ENCODE data around the gene JPH2. TPM values are rescaled to one million over a fixed set of nuclear protein-coding genes. Genes with fewer than 3 reads are reported as not detected.

Gene JPH2
- total RNA-seq, 1 experiment from 2014 or later = 0.81 TPM

DNA sequence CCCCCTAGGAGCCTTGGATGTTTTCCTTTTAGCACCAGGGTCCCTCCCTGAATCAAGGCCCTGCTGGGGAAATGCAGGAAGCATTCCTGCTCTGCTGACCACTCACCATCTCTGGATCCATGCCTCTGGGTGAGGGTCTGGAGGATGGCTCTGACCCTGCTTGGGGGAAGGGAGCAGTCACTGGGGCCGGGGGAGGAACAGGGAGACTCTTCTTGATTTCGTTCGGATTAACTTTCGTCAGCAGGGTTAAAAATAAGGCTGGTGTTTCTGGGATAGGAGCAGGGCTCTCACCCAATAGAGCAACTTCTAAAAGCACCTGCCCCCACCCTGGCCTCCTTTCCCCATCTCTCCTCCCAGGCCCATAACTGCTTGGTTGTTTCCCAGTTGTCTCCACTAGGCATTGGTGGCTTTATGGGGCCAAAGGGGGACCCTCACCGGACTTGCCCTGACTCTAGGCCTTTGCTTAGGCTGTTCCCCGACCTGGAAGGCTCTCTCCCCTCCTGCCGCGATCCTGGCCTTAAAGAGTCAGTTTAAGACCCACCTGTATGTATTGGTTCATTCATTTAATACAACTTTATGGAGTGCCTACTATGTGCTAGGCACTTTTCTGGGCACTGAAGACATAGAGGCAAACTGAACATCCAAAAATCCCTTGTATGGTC is 63.0 kb downstream of the JPH2 start (continued):
- TF ChIP-seq NR1H2 (CRISPR knock-in tag; IDR thresholded peaks at IDR 0.05) = no peak
- TF ChIP-seq, protein P1, sequence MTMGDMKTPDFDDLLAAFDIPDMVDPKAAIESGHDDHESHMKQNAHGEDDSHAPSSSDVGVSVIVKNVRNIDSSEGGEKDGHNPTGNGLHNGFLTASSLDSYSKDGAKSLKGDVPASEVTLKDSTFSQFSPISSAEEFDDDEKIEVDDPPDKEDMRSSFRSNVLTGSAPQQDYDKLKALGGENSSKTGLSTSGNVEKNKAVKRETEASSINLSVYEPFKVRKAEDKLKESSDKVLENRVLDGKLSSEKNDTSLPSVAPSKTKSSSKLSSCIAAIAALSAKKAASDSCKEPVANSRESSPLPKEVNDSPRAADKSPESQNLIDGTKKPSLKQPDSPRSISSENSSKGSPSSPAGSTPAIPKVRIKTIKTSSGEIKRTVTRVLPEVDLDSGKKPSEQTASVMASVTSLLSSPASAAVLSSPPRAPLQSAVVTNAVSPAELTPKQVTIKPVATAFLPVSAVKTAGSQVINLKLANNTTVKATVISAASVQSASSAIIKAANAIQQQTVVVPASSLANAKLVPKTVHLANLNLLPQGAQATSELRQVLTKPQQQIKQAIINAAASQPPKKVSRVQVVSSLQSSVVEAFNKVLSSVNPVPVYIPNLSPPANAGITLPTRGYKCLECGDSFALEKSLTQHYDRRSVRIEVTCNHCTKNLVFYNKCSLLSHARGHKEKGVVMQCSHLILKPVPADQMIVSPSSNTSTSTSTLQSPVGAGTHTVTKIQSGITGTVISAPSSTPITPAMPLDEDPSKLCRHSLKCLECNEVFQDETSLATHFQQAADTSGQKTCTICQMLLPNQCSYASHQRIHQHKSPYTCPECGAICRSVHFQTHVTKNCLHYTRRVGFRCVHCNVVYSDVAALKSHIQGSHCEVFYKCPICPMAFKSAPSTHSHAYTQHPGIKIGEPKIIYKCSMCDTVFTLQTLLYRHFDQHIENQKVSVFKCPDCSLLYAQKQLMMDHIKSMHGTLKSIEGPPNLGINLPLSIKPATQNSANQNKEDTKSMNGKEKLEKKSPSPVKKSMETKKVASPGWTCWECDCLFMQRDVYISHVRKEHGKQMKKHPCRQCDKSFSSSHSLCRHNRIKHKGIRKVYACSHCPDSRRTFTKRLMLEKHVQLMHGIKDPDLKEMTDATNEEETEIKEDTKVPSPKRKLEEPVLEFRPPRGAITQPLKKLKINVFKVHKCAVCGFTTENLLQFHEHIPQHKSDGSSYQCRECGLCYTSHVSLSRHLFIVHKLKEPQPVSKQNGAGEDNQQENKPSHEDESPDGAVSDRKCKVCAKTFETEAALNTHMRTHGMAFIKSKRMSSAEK (CRISPR knock-in tag; IDR thresholded peaks at IDR 0.05; ENCODE audit: borderline replicate concordance) = no peak
- TF ChIP-seq TEAD4 (CRISPR knock-in tag; IDR thresholded peaks at IDR 0.05) = no peak

DNA sequence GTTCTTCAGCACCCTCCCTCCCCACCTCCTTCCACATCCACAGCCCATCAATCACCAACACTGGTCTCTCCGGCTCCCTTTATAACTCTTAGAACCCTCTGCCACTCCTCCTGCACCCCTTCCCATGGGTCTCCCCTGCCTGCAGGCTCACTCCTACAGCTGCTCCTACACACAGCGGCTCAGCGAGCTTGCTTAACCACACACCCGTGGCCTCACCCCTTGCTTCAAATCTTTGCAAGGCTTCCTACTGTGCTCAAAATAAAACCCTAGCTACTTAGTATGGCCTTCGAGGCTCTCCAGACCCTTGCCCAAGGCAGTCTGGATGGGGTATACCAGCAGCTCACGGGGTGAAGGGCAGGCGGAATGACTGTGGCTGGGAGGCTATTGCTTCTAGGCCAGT is 63.7 kb downstream of the JPH2 start:
- H3K27ac Mint-ChIP-seq = no peak overlapping the region
- no peak overlapping the region for H3K4me3 Mint-ChIP-seq
- DNase-seq (ENCODE audit: low spot score) (no peak), ATAC-seq (no peak)
- no peaks in the 10 kb centered on the region for H3K4me1 Mint-ChIP-seq
- CTCF ChIA-PET = interaction anchor here (0.8 to 1.4 kb wide), 5 partner anchors 14 to 100 kb away, joined by 3 to 12 read pairs (median 3); no protein-coding TSS in a partner anchor
- POLR2A ChIA-PET = interaction anchor here (0.9 kb wide), 1 partner anchor 64 kb away, joined by 3 read pairs; no protein-coding TSS in a partner anchor
- no peaks in the 10 kb centered on the region for H3K36me3 Mint-ChIP-seq
- H3K9me3 Mint-ChIP-seq = no peaks in the 10 kb centered on the region
- H3K27me3 Mint-ChIP-seq (ENCODE audit: low read depth) = no peaks in the 10 kb centered on the region; the same call in 1 of the 2 replicates
- TF ChIP-seq SP1 (CRISPR knock-in tag; conservative IDR thresholded peaks at IDR 0.05) = no peak
- TF ChIP-seq, protein P1 (CRISPR knock-in tag; IDR thresholded peaks at IDR 0.05; ENCODE audit: borderline replicate concordance) = no peak
- TF ChIP-seq STAT6 (CRISPR knock-in tag; conservative IDR thresholded peaks at IDR 0.05; ENCODE audit: low read depth) = no peak
- TF ChIP-seq MXD4 (CRISPR knock-in tag; IDR thresholded peaks at IDR 0.05; ENCODE audit: borderline replicate concordance) = no peak
- TF ChIP-seq, protein P2, sequence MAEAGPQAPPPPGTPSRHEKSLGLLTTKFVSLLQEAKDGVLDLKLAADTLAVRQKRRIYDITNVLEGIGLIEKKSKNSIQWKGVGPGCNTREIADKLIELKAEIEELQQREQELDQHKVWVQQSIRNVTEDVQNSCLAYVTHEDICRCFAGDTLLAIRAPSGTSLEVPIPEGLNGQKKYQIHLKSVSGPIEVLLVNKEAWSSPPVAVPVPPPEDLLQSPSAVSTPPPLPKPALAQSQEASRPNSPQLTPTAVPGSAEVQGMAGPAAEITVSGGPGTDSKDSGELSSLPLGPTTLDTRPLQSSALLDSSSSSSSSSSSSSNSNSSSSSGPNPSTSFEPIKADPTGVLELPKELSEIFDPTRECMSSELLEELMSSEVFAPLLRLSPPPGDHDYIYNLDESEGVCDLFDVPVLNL (CRISPR knock-in tag; IDR thresholded peaks at IDR 0.05; ENCODE audit: borderline replicate concordance, low read depth) = no peak
- TF ChIP-seq TEAD4 (CRISPR knock-in tag; IDR thresholded peaks at IDR 0.05) = no peak
- TF ChIP-seq, protein P3, sequence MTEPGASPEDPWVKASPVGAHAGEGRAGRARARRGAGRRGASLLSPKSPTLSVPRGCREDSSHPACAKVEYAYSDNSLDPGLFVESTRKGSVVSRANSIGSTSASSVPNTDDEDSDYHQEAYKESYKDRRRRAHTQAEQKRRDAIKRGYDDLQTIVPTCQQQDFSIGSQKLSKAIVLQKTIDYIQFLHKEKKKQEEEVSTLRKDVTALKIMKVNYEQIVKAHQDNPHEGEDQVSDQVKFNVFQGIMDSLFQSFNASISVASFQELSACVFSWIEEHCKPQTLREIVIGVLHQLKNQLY (CRISPR knock-in tag; IDR thresholded peaks at IDR 0.05) = no peak
- no peak for TF ChIP-seq PRRX2 (CRISPR knock-in tag; IDR thresholded peaks at IDR 0.05)
- no peak for TF ChIP-seq FOXK1 (CRISPR knock-in tag; IDR thresholded peaks at IDR 0.05)
- TF ChIP-seq, protein P4, sequence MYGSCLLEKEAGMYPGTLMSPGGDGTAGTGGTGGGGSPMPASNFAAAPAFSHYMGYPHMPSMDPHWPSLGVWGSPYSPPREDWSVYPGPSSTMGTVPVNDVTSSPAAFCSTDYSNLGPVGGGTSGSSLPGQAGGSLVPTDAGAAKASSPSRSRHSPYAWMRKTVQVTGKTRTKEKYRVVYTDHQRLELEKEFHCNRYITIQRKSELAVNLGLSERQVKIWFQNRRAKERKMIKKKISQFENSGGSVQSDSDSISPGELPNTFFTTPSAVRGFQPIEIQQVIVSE (CRISPR knock-in tag; IDR thresholded peaks at IDR 0.05; ENCODE audit: borderline replicate concordance) = no peak
- no peak for TF ChIP-seq FOXP1 (CRISPR knock-in tag; IDR thresholded peaks at IDR 0.05; ENCODE audit: borderline replicate concordance)
- TF ChIP-seq, protein P5, sequence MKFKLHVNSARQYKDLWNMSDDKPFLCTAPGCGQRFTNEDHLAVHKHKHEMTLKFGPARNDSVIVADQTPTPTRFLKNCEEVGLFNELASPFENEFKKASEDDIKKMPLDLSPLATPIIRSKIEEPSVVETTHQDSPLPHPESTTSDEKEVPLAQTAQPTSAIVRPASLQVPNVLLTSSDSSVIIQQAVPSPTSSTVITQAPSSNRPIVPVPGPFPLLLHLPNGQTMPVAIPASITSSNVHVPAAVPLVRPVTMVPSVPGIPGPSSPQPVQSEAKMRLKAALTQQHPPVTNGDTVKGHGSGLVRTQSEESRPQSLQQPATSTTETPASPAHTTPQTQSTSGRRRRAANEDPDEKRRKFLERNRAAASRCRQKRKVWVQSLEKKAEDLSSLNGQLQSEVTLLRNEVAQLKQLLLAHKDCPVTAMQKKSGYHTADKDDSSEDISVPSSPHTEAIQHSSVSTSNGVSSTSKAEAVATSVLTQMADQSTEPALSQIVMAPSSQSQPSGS (CRISPR knock-in tag; IDR thresholded peaks at IDR 0.05; ENCODE audit: borderline replicate concordance, low read depth) = no peak
- no peak for TF ChIP-seq IRF1 (CRISPR knock-in tag; IDR thresholded peaks at IDR 0.05)
- TF ChIP-seq KAT7 (CRISPR knock-in tag; IDR thresholded peaks at IDR 0.05; ENCODE audit: borderline replicate concordance) = no peak
- no peak for TF ChIP-seq ZNF138 (CRISPR knock-in tag; conservative IDR thresholded peaks at IDR 0.05)
- TF ChIP-seq NFE2L1 (CRISPR knock-in tag; IDR thresholded peaks at IDR 0.05) = no peak
- no peak for TF ChIP-seq MYBL2 (CRISPR knock-in tag; IDR thresholded peaks at IDR 0.05)

Data from WTC11 (cell line).